Ovary (tissue), 3 donors: Measurements from ENCODE around the gene AEN.

Source experiments
- CTCF ChIP-seq, 3 donors: fragments of 450-650 bp in 2 of 3; fragments of 200-600 bp in 1 of 3; IDR thresholded peaks; one replicate each; pipeline versions ENCODE4 v1.5.1 to v1.8.0; 2016 to 2022; ENCODE audit warnings: antibody characterized with exemption in 3 of 3, mild to moderate bottlenecking in 1 of 3
- EP300 ChIP-seq: sonication (generic); formaldehyde crosslinking; IDR thresholded peaks from one replicate; pipeline ENCODE4 v1.6.1; 2017; ENCODE audit warnings: antibody characterized with exemption
- POLR2A ChIP-seq: fragments of 450-650 bp; IDR thresholded peaks from one replicate; pipeline ENCODE4 v1.6.1; 2017; ENCODE audit warnings: antibody characterized with exemption, mild to moderate bottlenecking, moderate library complexity
- donor health status: DM: no; HTN: no; CAD: no.

GRCh38 chr15:88644741-88645140 is 23.6 kb downstream of the AEN start:
- TF ChIP-seq CTCF (IDR thresholded peaks at IDR 0.05) (no peak), POLR2A (no peak), EP300 (no peak)
